PC-9 (cell line): ENCODE data around the gene HNRNPA2B1.

Experiments used
- CTCF ChIP-seq: fragments of 200-600 bp; sonication (generic); conservative IDR thresholded peaks from 2 replicates; pipeline ENCODE4 v1.6.1; 2017; ENCODE audit warnings: mixed run types, antibody characterized with exemption, mild to moderate bottlenecking, moderate library complexity
- EZH2 ChIP-seq: fragments of 200-600 bp; sonication (generic); IDR thresholded peaks from 2 replicates; pipeline ENCODE4 v1.8.0; 2017; ENCODE audit warnings: antibody characterized with exemption, low read depth

- TF ChIP-seq CTCF: no peak
- no peak for TF ChIP-seq EZH2
Observed at GRCh38 chr7:26182283-26182682, 18.3 kb downstream of the HNRNPA2B1 start.
